Neuronal stem cell (in vitro differentiated cells): ENCODE results near the gene FOXQ1.
A peak's percentile ranks its signal among the peaks of the same experiment; 100 is the strongest.

ENCODE experiments used
- DNase-seq: peaks from one replicate; pipeline ENCODE4 v3.0.0-alpha.2; 2013; ENCODE audit warnings: low spot score
- H2AFZ ChIP-seq: one replicate; pipeline ENCODE4 v1.6.1; 2013; ENCODE audit warnings: mild to moderate bottlenecking, low read length, inconsistent platforms
- H2AK5ac ChIP-seq: 2 replicates; pipeline ENCODE4 v1.6.1; 2013; ENCODE audit warnings: low read depth, mild to moderate bottlenecking, inconsistent platforms, low read length, moderate library complexity, mixed read lengths
- H2BK120ac ChIP-seq: 2 replicates; pipeline ENCODE4 v1.6.1; 2013; ENCODE audit warnings: low read depth, mild to moderate bottlenecking, inconsistent platforms, low read length, moderate library complexity, mixed read lengths
- H2BK12ac ChIP-seq: one replicate; pipeline ENCODE4 v1.6.1; 2013; ENCODE audit warnings: low read length, inconsistent platforms
- H2BK15ac ChIP-seq: 2 replicates; pipeline ENCODE4 v1.6.1; 2013; ENCODE audit warnings: mild to moderate bottlenecking, low read length, inconsistent platforms, mixed read lengths
- H2BK5ac ChIP-seq: one replicate; pipeline ENCODE4 v1.6.1; 2013; ENCODE audit warnings: inconsistent platforms, mild to moderate bottlenecking, low read length, moderate library complexity
- H3K14ac ChIP-seq: one replicate; pipeline ENCODE4 v1.6.1; 2013; ENCODE audit warnings: low read length, inconsistent platforms
- H3K18ac ChIP-seq: 2 replicates; pipeline ENCODE4 v1.6.1; 2013; ENCODE audit warnings: low read length, inconsistent platforms
- H3K23ac ChIP-seq: 2 replicates; pipeline ENCODE4 v1.6.1; 2013; ENCODE audit warnings: low read depth, mild to moderate bottlenecking, mixed read lengths, low read length, inconsistent platforms; ENCODE audit not compliant: poor library complexity
- H3K27ac ChIP-seq: replicated peaks from 3 replicates; pipeline ENCODE4 v1.5.1; 2013; ENCODE audit warnings: low read length, inconsistent platforms
- H3K27me3 ChIP-seq, 3 experiments: 2 replicates each; pipeline ENCODE4 v1.6.1; 2013; ENCODE audit warnings: low read length in 3 of 3, mild to moderate bottlenecking in 2 of 3, inconsistent platforms in 1 of 3, low read depth in 1 of 3, mixed read lengths in 1 of 3, moderate library complexity in 1 of 3; ENCODE audit not compliant: control insufficient read depth in 3 of 3, insufficient read depth in 3 of 3
- H3K36me3 ChIP-seq, 2 donors: replicated peaks in 1 of 2; 2 replicates each; pipeline ENCODE4 v1.6.1; 2013; ENCODE audit warnings: low read length in 2 of 2; ENCODE audit not compliant: control insufficient read depth in 2 of 2, insufficient read depth in 2 of 2
- H3K4ac ChIP-seq: 2 replicates; pipeline ENCODE4 v1.6.1; 2013; ENCODE audit warnings: inconsistent platforms, mild to moderate bottlenecking, low read length, moderate library complexity
- H3K4me1 ChIP-seq, 2 donors: 1 replicate in 1 of 2; 2 replicates in 1 of 2; pipeline ENCODE4 v1.6.1; 2013; ENCODE audit warnings: low read length in 2 of 2, low read depth in 1 of 2; ENCODE audit not compliant: control insufficient read depth in 2 of 2, insufficient read depth in 1 of 2
- H3K4me2 ChIP-seq: one replicate; pipeline ENCODE4 v1.6.1; 2013; ENCODE audit warnings: mild to moderate bottlenecking, low read length, inconsistent platforms; ENCODE audit not compliant: insufficient read depth, poor library complexity, severe bottlenecking
- H3K4me3 ChIP-seq, 2 donors: 2 replicates each; pipeline ENCODE4 v1.5.1; 2013; ENCODE audit warnings: low read length in 2 of 2, mild to moderate bottlenecking in 2 of 2, inconsistent platforms in 1 of 2, moderate library complexity in 1 of 2
- H3K79me1 ChIP-seq: one replicate; pipeline ENCODE4 v1.6.1; 2013; ENCODE audit warnings: low read depth, mild to moderate bottlenecking, inconsistent platforms, low read length, moderate library complexity
- H3K9ac ChIP-seq: one replicate; pipeline ENCODE4 v1.6.1; 2013; ENCODE audit warnings: mild to moderate bottlenecking, low read depth, low read length, inconsistent platforms; ENCODE audit not compliant: poor library complexity
- H3K9me3 ChIP-seq, 2 donors: replicated peaks in 1 of 2; 2 replicates each; pipeline versions ENCODE3 to v1.6.1; 2013; ENCODE audit warnings: low read length in 2 of 2, mild to moderate bottlenecking in 2 of 2, inconsistent platforms in 1 of 2, low read depth in 1 of 2, mixed read lengths in 1 of 2, moderate library complexity in 1 of 2; ENCODE audit not compliant: control insufficient read depth in 2 of 2, insufficient read depth in 1 of 2
- H4K8ac ChIP-seq: one replicate; pipeline ENCODE4 v1.6.1; 2013; ENCODE audit warnings: low read depth, mild to moderate bottlenecking, inconsistent platforms, low read length, moderate library complexity
- H4K91ac ChIP-seq: one replicate; pipeline ENCODE4 v1.6.1; 2013; ENCODE audit warnings: low read length, low read depth, mild to moderate bottlenecking, inconsistent platforms; ENCODE audit not compliant: poor library complexity
- WGBS, 2 donors: extraction: QIAGEN DNeasy Blood & Tissue Kit; methylation state at CpG; one replicate each; pipeline ENCODE4 v1.1.7; 2013; ENCODE audit warnings: missing lambda C conversion rate in 2 of 2, mixed read lengths in 1 of 2; ENCODE audit not compliant: insufficient read length in 2 of 2, insufficient replicate concordance in 1 of 2; ENCODE audit errors: extremely low coverage in 2 of 2; 5-methylcytosine and 5-hydroxymethylcytosine counted together

Gene FOXQ1

GRCh38 chr6:1337791-1338190 lies 25.9 kb downstream of the FOXQ1 start:
- Histone ChIP-seq H2BK120ac (no peak overlapping the region), H3K23ac (no peak overlapping the region), H3K27me3 (peaks cover 0 to 16% (median 0%) of the 10 kb centered on the region in 3 experiments), H2BK15ac (no peak overlapping the region), H4K91ac (no peak overlapping the region), H3K4me2 (no peak overlapping the region), H3K9me3 (no peaks in the 10 kb centered on the region), H2AK5ac (no peak overlapping the region), H3K9ac (no peak overlapping the region), H4K8ac (no peak overlapping the region), H3K36me3 (no peaks in the 10 kb centered on the region), H3K4ac (no peak overlapping the region), H3K4me1 (peaks cover 3 to 4% of the 10 kb centered on the region in 2 donors), H3K4me3 (no peak overlapping the region), H3K18ac (no peak overlapping the region), H3K14ac (no peak overlapping the region), H3K27ac (no peak overlapping the region), H3K79me1 (no peaks in the 10 kb centered on the region), H2BK5ac (no peak overlapping the region), H2AFZ (no peak overlapping the region), H2BK12ac (no peak overlapping the region)
- WGBS, 2 donors, result no CpG with 5 or more reads among the region's 3 CpGs
- DNase-seq, result no peak

GRCh38 chr6:1346101-1346500 lies 34.2 kb downstream of the FOXQ1 start:
- Histone ChIP-seq H3K23ac (no peak overlapping the region), H3K27me3 (no peaks in the 10 kb centered on the region), H3K36me3 (no peaks in the 10 kb centered on the region), H2BK5ac (no peak overlapping the region), H2AFZ (no peak overlapping the region), H3K79me1 (no peaks in the 10 kb centered on the region), H3K9ac (no peak overlapping the region), H3K4me3 (no peak overlapping the region), H2BK12ac (no peak overlapping the region), H3K4ac (no peak overlapping the region), H2AK5ac (no peak overlapping the region), H2BK120ac (no peak overlapping the region), H4K91ac (no peak overlapping the region), H3K4me2 (no peak overlapping the region), H3K4me1 (peaks cover 1 to 2% of the 10 kb centered on the region in 2 donors), H2BK15ac (no peak overlapping the region), H3K27ac (no peak overlapping the region), H4K8ac (no peak overlapping the region), H3K18ac (no peak overlapping the region), H3K9me3 (peaks cover 0 to 4% of the 10 kb centered on the region in 2 donors), H3K14ac (no peak overlapping the region)
- DNase-seq, result no peak

- Histone ChIP-seq H3K79me1 (no peaks in the 10 kb centered on the region), H3K9me3 (peaks cover 0 to 4% of the 10 kb centered on the region in 2 donors), H3K18ac (peak overlapping the region; percentile 75), H4K91ac (no peak overlapping the region), H2BK15ac (no peak overlapping the region), H2BK120ac (no peak overlapping the region), H3K4me3 (no peak overlapping the region), H3K27ac (no peak overlapping the region), H3K27me3 (no peaks in the 10 kb centered on the region), H2AFZ (no peak overlapping the region), H3K36me3 (no peaks in the 10 kb centered on the region), H2BK5ac (no peak overlapping the region), H3K4me1 (peaks cover 1 to 2% of the 10 kb centered on the region in 2 donors), H3K9ac (no peak overlapping the region), H3K4me2 (no peak overlapping the region), H3K14ac (no peak overlapping the region), H3K23ac (no peak overlapping the region), H2BK12ac (no peak overlapping the region), H2AK5ac (no peak overlapping the region), H4K8ac (no peak overlapping the region), H3K4ac (no peak overlapping the region)
- no peak for DNase-seq
- no CpG with 5 or more reads among the region's 5 CpGs for WGBS, 2 donors
These were observed 34.7 kb downstream of the FOXQ1 start for GRCh38 chr6:1346558-1347091.

- no peak overlapping the region for H3K4me3 ChIP-seq
- H3K18ac ChIP-seq, result no peak overlapping the region
- no peak overlapping the region for H2BK15ac ChIP-seq
- no peak overlapping the region for H2BK12ac ChIP-seq
- H2AFZ ChIP-seq, result no peak overlapping the region
- peaks cover 1 to 2% of the 10 kb centered on the region in 2 donors for H3K4me1 ChIP-seq
- no peak overlapping the region for H3K9ac ChIP-seq
- H4K91ac ChIP-seq, result no peak overlapping the region
- no peaks in the 10 kb centered on the region for H3K36me3 ChIP-seq
- no peaks in the 10 kb centered on the region for H3K27me3 ChIP-seq
- no peak overlapping the region for H3K4ac ChIP-seq
- H3K79me1 ChIP-seq, result no peaks in the 10 kb centered on the region
- no CpG with 5 or more reads among the region's 3 CpGs for WGBS, 2 donors
- DNase-seq, result no peak
- no peak overlapping the region for H3K23ac ChIP-seq
- H3K4me2 ChIP-seq, result no peak overlapping the region
- no peak overlapping the region for H2AK5ac ChIP-seq
- no peak overlapping the region for H4K8ac ChIP-seq
- no peak overlapping the region for H3K14ac ChIP-seq
- no peak overlapping the region for H2BK5ac ChIP-seq
- H3K27ac ChIP-seq, result no peak overlapping the region
- peaks cover 0 to 4% of the 10 kb centered on the region in 2 donors for H3K9me3 ChIP-seq
- no peak overlapping the region for H2BK120ac ChIP-seq
These were observed 35.3 kb downstream of the FOXQ1 start for GRCh38 chr6:1347161-1347560.
